IMR-90 (cell line): Measurements from ENCODE around the gene FALEC. TPM values are rescaled to one million over a fixed set of nuclear protein-coding genes. Genes with fewer than 3 reads are reported as not detected.

Experiments
- ATAC-seq: fragments of 200-7000 bp; cut with Tn5 transposase; 2 replicates; pipeline ENCODE4 v1.9.1; 2020; ENCODE audit warnings: low read depth, mild to moderate bottlenecking, moderate library complexity
- Bru-seq: library from RNA; stranded (reverse); fragments of 400-500 nt; gene quantifications from one replicate; lab custom pipeline; 2021; lab: Mats Ljungman, UMichigan
- BruChase-seq, 2 experiments: library from RNA; stranded (reverse); fragments of 400-500 nt; gene quantifications; one replicate each; lab custom pipeline; 2021; lab: Mats Ljungman, UMichigan
- BruUV-seq: library from RNA; stranded (reverse); fragments of 400-500 nt; replicated peaks from 2 replicates; lab custom pipeline; 2021; lab: Mats Ljungman, UMichigan
- CTCF ChIA-PET: fragments of 300-600 bp; formaldehyde crosslinking; extraction: SDS; loops from one replicate; lab custom pipeline; 2021; ENCODE audit warnings: antibody characterized with exemption; lab: Yijun Ruan, JAX
- POLR2A ChIA-PET: fragments of 300-600 bp; sonication (Branson Sonifier 250); formaldehyde crosslinking; loops from one replicate; lab custom pipeline; 2022; ENCODE audit warnings: antibody characterized with exemption; ENCODE audit not compliant: unreplicated experiment; lab: Charles Lee
- DNase-seq: peaks from one replicate; pipeline ENCODE4 v3.0.0; 2013
- H2AFZ ChIP-seq: replicated peaks from 2 replicates; pipeline ENCODE3; 2013; ENCODE audit warnings: low read length, mild to moderate bottlenecking; ENCODE audit not compliant: poor library complexity
- H2AK5ac ChIP-seq: 2 replicates; pipeline ENCODE4 v1.6.1; 2013; ENCODE audit warnings: low read depth, low read length, inconsistent platforms
- H2AK9ac ChIP-seq: replicated peaks from 2 replicates; pipeline ENCODE3; 2013; ENCODE audit warnings: mild to moderate bottlenecking, low read depth, low read length, moderate library complexity; ENCODE audit not compliant: poor library complexity
- H2BK120ac ChIP-seq: 2 replicates; pipeline ENCODE4 v1.6.1; 2013; ENCODE audit warnings: low read depth, low read length, inconsistent platforms
- H2BK15ac ChIP-seq: 3 replicates; pipeline ENCODE4 v1.6.1; 2013; ENCODE audit warnings: low read depth, low read length, inconsistent platforms
- H2BK20ac ChIP-seq: 2 replicates; pipeline ENCODE4 v1.6.1; 2013; ENCODE audit warnings: low read depth, mild to moderate bottlenecking, inconsistent platforms, low read length, moderate library complexity
- H2BK5ac ChIP-seq: 2 replicates; pipeline ENCODE4 v1.6.1; 2013; ENCODE audit warnings: mild to moderate bottlenecking, low read depth, low read length, inconsistent platforms; ENCODE audit not compliant: poor library complexity, severe bottlenecking
- H3K14ac ChIP-seq: replicated peaks from 2 replicates; pipeline ENCODE4 v1.6.1; 2013; ENCODE audit warnings: low read depth, low read length, inconsistent platforms
- H3K18ac ChIP-seq: 2 replicates; pipeline ENCODE4 v1.6.1; 2013; ENCODE audit warnings: low read depth, low read length, control low read depth
- H3K23ac ChIP-seq: 2 replicates; pipeline ENCODE4 v1.6.1; 2013; ENCODE audit warnings: low read depth, low read length, inconsistent platforms
- H3K27ac ChIP-seq: 2 replicates; pipeline ENCODE4 v1.5.1; 2013; ENCODE audit warnings: mild to moderate bottlenecking, control low read depth, low read length; ENCODE audit not compliant: insufficient read depth
- H3K27me3 ChIP-seq: 2 replicates; pipeline ENCODE4 v1.6.1; 2013; ENCODE audit warnings: low read length; ENCODE audit not compliant: control insufficient read depth, insufficient read depth
- H3K36me3 ChIP-seq: 2 replicates; pipeline ENCODE4 v1.6.1; 2013; ENCODE audit warnings: low read length, mixed read lengths; ENCODE audit not compliant: control insufficient read depth, insufficient read depth
- H3K4ac ChIP-seq: 2 replicates; pipeline ENCODE4 v1.6.1; 2013; ENCODE audit warnings: low read depth, low read length, inconsistent platforms
- H3K4me1 ChIP-seq: 2 replicates; pipeline ENCODE4 v1.6.1; 2013; ENCODE audit warnings: low read length, mixed read lengths; ENCODE audit not compliant: control insufficient read depth, insufficient read depth
- H3K4me2 ChIP-seq: 2 replicates; pipeline ENCODE4 v1.6.1; 2013; ENCODE audit warnings: low read depth, mild to moderate bottlenecking, control low read depth, low read length, moderate library complexity
- H3K4me3 ChIP-seq: 2 replicates; pipeline ENCODE4 v1.5.1; 2013; ENCODE audit warnings: low read depth, mild to moderate bottlenecking, control low read depth, low read length, moderate library complexity; ENCODE audit not compliant: insufficient read depth
- H3K56ac ChIP-seq: 2 replicates; pipeline ENCODE4 v1.6.1; 2013; ENCODE audit warnings: low read length, inconsistent platforms; ENCODE audit not compliant: insufficient read depth; ENCODE audit errors: extremely low read depth
- H3K79me1 ChIP-seq, 2 experiments: 2 replicates each; pipeline ENCODE4 v1.6.1; 2013; ENCODE audit warnings: low read length in 2 of 2, inconsistent platforms in 1 of 2, low read depth in 1 of 2
- H3K9ac ChIP-seq: 2 replicates; pipeline ENCODE4 v1.6.1; 2013; ENCODE audit warnings: low read depth, low read length, control low read depth
- H3K9me1 ChIP-seq: 2 replicates; pipeline ENCODE4 v1.6.1; 2013; ENCODE audit warnings: low read length, inconsistent platforms; ENCODE audit not compliant: insufficient read depth
- H3K9me3 ChIP-seq: 2 replicates; pipeline ENCODE4 v1.6.1; 2013; ENCODE audit warnings: low read length; ENCODE audit not compliant: control insufficient read depth, insufficient read depth
- H4K20me1 ChIP-seq: 2 replicates; pipeline ENCODE4 v1.6.1; 2013; ENCODE audit warnings: low read length, inconsistent platforms; ENCODE audit not compliant: insufficient read depth
- H4K5ac ChIP-seq: 2 replicates; pipeline ENCODE4 v1.6.1; 2013; ENCODE audit warnings: mild to moderate bottlenecking, low read depth, low read length, control low read depth
- H4K8ac ChIP-seq, 2 experiments: 2 replicates each; pipeline ENCODE4 v1.6.1; 2013; ENCODE audit warnings: low read depth in 2 of 2, low read length in 2 of 2, control low read depth in 1 of 2, inconsistent platforms in 1 of 2
- H4K91ac ChIP-seq: 2 replicates; pipeline ENCODE4 v1.6.1; 2013; ENCODE audit warnings: low read depth, low read length, inconsistent platforms; ENCODE audit not compliant: insufficient read depth
- CHD1 ChIP-seq: IDR thresholded peaks from 2 replicates; pipeline ENCODE4 v1.6.1; 2012; ENCODE audit warnings: low read depth, low read length, improper control_type of control experiment
- MAZ ChIP-seq: IDR thresholded peaks from 2 replicates; pipeline ENCODE4 v1.6.1; 2012; ENCODE audit warnings: low read depth, mild to moderate bottlenecking, low read length, improper control_type of control experiment, moderate library complexity, borderline replicate concordance
- POLR2A ChIP-seq: IDR thresholded peaks from 2 replicates; pipeline ENCODE4 v1.6.1; 2012; ENCODE audit warnings: mild to moderate bottlenecking, low read depth, low read length
- WGBS, 2 experiments: methylation state at CpG; one replicate each; pipeline versions ENCODE4 v1.1.5 to v1.1.7; 2013; ENCODE audit warnings: missing lambda C conversion rate in 2 of 2; ENCODE audit not compliant: insufficient read length in 1 of 2; ENCODE audit errors: extremely low coverage in 2 of 2; 5-methylcytosine and 5-hydroxymethylcytosine counted together
- dilution Hi-C: fragments of 300-500 bp; cut with HindIII; formaldehyde crosslinking; loops from one replicate; pipeline ENCODE4 v1.14.3; 2018; ENCODE audit warnings: low sequenced_read_pairs; ENCODE audit not compliant: unreplicated experiment
- in situ Hi-C: fragments of 300-500 bp; cut with MboI; formaldehyde crosslinking; loops from 3 replicates; pipeline ENCODE4 v1.14.3; 2019; ENCODE audit warnings: low sequenced_read_pairs, inconsistent platforms, mixed read lengths
- intact Hi-C: fragments of 100-400 bp; cut with micrococcal nuclease; formaldehyde crosslinking; loops from 2 replicates; pipeline ENCODE4 v1.10.0; 2022
- long read RNA-seq: library from polyadenylated mRNA; unstranded; transcript quantifications from one replicate; pipeline ENCODE4 v2.0.0, GENCODE V29; 2021; ENCODE audit not compliant: unreplicated experiment
- polyA plus RNA-seq, 3 experiments: library from polyadenylated mRNA; depleted of rRNA; stranded (reverse); fragments of >200 nt; gene quantifications; 2 replicates each; pipeline ENCODE4 v1.2.3, GENCODE V29; 2012; ENCODE audit warnings: low replicate concordance in 1 of 3
- total RNA-seq: library from RNA; depleted of rRNA; stranded (reverse); fragments of >200 nt; gene quantifications from 2 replicates; pipeline ENCODE4 v1.2.3, GENCODE V29; 2012; rRNA removed

FALEC gene
- total RNA-seq: not detected in 2 replicates
- polyA plus RNA-seq (2012; rRNA removed): 0.26 TPM in 1 of 2 replicates, not detected in the other
- 0.12 TPM in 1 of 2 replicates, not detected in the other for polyA plus RNA-seq (2012; cell fraction: cytosol; rRNA removed)
- polyA plus RNA-seq (2012; cell fraction: nucleus; rRNA removed; ENCODE audit: low replicate concordance): not detected in 2 replicates
- Bru-seq, nascent RNA: percentile 51 among the genes with signal in this experiment
- BruChase-seq, experiment 1, labeled RNA remaining after a 6-hour chase: percentile 74 among the genes with signal in this experiment
- BruChase-seq, experiment 2, labeled RNA remaining after a 2-hour chase: percentile 62 among the genes with signal in this experiment
- long read RNA-seq, partial matches to known transcripts: 2 of 7 reads
- long read RNA-seq, other reads (novel, unspliced or antisense): 5 of 7 reads

- peaks cover 23% of the 10 kb centered on the region for H3K36me3 ChIP-seq
- H3K18ac ChIP-seq: peak within 1 kb of the TSS; percentile 8; the same call in 1 of the 2 replicates
- peak within 1 kb of the TSS; percentile 72 for H3K27ac ChIP-seq
- peak within 1 kb of the TSS; percentile 48 for H3K4me3 ChIP-seq
- peak within 1 kb of the TSS; percentile 6 for H4K5ac ChIP-seq
- ATAC-seq (peak; percentile 99), DNase-seq (peak; percentile 93)
- 4% methylated on average over 16 of the region's 54 CpGs; no CpG with 5 or more reads in 1 of the 2 experiments for WGBS, 2 experiments
- peak within 1 kb of the TSS; percentile 95 for H3K14ac ChIP-seq
- ChIA-PET POLR2A (interaction anchor here (1.7 kb wide), 1 partner anchor 259 kb away, joined by 5 read pairs; no protein-coding TSS in a partner anchor), CTCF (interaction anchor here (0.6 to 3.0 kb wide), 4 partner anchors 13 to 353 kb away, joined by 3 to 13 read pairs (median 8); no protein-coding TSS in a partner anchor)
- H2AK9ac ChIP-seq: peak within 1 kb of the TSS; percentile 83
- dilution Hi-C loops: no loop called here
- H4K20me1 ChIP-seq: no peaks in the 10 kb centered on the region
- peak within 1 kb of the TSS; percentile 82 for H4K91ac ChIP-seq
- in situ Hi-C loops: no loop called here
- H2BK20ac ChIP-seq: peak within 1 kb of the TSS; percentile 61
- peak within 1 kb of the TSS; percentile 98 for H2AFZ ChIP-seq
- intact Hi-C loops: loop anchor here (5.0 kb wide), 1 partner anchor 193 kb away; the partner anchor contains the start of gene PRPF3
- H3K23ac ChIP-seq: peak within 1 kb of the TSS; percentile 98
- H3K27me3 ChIP-seq: no peaks in the 10 kb centered on the region
- H3K9me1 ChIP-seq: peaks cover 17% of the 10 kb centered on the region
- peak within 1 kb of the TSS; percentile 67 to 92 for H4K8ac ChIP-seq
- H2BK15ac ChIP-seq: peak within 1 kb of the TSS; percentile 23; the same call in 1 of the 3 replicates
- peak within 1 kb of the TSS; percentile 45 for H3K9ac ChIP-seq
- peaks cover 5 to 41% of the 10 kb centered on the region in 2 experiments; a peak in 3 of 4 replicates for H3K79me1 ChIP-seq
- H3K4ac ChIP-seq: peak within 1 kb of the TSS; percentile 89
- H2BK120ac ChIP-seq: peak within 1 kb of the TSS; percentile 83
- no peaks in the 10 kb centered on the region for H3K9me3 ChIP-seq
- H2AK5ac ChIP-seq: peak within 1 kb of the TSS; percentile 40
- peak within 1 kb of the TSS; percentile 86 for H3K4me2 ChIP-seq
- TF ChIP-seq MAZ: peak; percentile 39
- TF ChIP-seq CHD1: no peak
- TF ChIP-seq POLR2A: 0 out of 2 replicates have a peak, but pooled peaks have one; percentile 7
- BruUV-seq: no TSS peak
- peak within 1 kb of the TSS; percentile 67 for H3K56ac ChIP-seq
- peaks cover 6% of the 10 kb centered on the region for H3K4me1 ChIP-seq
- peak within 1 kb of the TSS; percentile 72 for H2BK5ac ChIP-seq
Measured at GRCh38 chr1:150515328-150516049, at the start of gene FALEC. TSS of gene FALEC (plus strand) at chr1:150515752.
